Activated T-helper 1 cell treated with Interleukin-2 at 50 U/mL for 16 hours (primary cell): Measurements from ENCODE around the gene POLN.

Experiments used
- DNase-seq: peaks from one replicate; pipeline ENCODE4 v3.0.0-alpha.2; 2020; ENCODE audit warnings: low read depth

Gene POLN

GRCh38 chr4:2104556-2105345 is 137.2 kb downstream of the POLN start:
- DNase-seq: no peak

DNA sequence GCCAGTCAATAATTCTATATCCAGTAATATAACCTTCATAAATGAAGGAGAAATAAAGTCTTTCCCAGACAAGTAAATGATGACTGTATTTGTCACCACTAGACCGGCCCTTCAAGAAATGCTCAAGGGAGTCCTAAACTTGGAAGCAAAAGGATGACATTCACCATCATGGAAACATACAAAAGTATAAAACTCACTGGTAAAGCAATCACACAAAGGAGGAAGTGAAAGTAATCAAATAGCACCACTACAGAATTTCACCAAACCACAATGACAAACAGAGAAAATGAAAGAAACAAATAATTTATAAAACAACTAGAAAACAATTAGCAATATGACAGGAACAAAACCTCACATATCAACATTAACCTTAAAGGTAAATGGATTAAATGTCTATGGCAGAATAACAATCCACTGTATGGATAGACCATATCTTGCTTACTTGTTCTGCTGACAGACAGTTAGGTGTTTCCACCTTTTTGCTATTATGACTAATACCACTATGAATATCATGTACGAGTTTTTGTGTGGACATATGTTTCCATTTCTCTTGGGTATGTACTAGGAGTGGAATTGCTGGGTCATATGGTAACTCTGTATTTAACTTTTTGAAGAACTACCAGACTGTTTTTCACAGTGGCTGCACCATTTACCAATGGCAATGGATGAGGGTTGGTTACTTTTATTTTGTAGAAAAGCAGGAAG is 137.9 kb downstream of the POLN start:
- DNase-seq: no peak

GRCh38 chr4:2103127-2103842 is 138.6 kb downstream of the POLN start:
- no peak for DNase-seq

DNA sequence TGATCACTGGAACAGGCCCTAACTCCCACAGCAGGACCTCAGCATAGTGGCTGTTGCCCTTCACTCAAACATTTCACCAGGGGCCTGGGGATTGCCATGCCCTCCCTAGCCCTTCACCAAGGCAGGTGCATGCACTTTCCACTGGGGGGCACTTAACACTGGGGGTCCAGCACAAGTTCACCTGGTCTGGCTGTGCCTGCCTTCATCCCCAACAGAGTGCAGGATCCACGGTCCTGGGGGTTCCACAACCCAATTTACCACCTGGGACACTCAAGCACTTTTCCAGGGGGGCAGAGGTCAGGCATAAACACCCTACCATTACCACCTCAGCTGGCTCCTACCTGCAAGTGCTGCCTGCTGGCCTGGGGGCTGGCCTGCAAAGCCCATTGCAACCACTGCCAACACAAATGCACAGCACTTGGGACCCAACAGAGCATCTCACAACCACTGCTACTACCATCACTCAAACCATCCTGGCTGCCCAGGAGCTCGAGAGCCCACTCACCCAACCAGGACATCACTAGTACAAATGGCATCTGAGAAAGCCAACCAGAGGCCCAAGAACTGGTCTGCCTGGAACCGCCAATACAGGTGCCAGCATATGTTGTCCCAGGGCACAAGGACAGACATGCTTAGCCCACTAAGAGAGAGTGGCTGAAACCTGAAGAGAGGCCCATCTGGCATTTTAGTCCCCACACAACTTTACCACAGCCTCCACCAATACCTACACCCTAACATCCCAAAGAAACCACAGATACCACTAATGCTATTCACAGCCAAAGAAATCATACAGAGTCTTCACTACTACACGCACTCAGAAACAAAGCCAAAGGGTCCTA is 139.7 kb downstream of the POLN start:
- no peak for DNase-seq

DNA sequence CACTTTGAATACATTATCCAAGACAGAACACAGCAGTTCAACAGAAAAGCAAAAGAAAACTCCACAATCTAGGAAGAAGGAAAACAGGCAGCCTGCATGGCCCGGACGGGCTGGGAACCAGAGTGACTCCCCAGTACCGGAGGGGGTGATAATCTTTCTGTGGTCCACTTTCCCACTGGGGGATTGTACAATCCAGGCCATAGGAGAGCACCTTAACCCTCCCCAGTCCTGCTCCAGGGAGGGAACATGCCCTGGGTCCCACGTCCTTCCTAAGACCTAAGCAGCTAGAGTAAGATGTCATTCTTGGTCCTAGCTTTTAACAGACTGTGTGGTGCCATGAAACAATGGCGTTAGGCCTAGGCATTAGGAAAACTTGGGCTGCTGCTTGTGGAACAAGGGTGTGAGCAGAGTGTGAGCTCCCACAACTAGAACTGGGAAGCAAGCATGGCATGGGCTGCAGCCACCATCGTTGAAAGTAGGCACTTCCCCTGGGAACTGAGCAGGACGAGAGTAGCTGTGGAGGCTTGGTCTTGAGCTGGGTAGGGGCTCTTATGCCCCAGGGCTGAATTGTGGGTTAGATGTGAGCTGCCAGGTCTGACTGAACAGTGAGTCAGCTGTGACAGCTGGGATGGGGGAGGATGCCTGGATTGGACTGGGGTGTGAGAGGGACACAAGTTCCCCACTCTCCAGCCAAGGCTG is 140.4 kb downstream of the POLN start:
- DNase-seq: no peak

DNA sequence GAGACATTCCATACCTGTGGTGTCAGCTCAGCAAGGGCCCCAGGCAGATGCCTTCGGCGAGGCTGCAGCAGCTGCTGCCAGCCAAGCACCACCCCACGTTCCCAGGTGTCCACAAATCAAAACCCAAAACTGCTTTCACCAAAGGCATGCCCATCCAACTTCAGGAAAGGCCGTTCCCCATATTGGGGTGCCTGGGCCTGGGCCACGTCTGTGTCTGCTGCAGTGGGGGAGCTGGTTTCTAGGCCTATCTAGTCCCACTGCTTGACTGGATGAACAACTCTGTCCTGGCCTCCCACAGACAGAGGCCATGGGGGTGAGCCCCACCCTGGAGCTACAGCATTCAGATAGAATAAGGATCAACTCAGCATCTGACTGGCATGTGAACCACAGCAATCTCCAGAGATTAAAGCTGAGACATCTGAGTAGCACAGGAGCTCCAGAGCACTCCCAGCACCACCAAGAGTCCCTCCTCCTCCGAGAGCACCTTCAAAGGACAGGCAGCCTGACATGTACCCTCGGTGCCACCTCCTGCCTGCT is 145.8 kb downstream of the POLN start:
- DNase-seq: no peak

GRCh38 chr4:2095236-2096072 is 146.5 kb downstream of the POLN start:
- DNase-seq: no peak

DNA sequence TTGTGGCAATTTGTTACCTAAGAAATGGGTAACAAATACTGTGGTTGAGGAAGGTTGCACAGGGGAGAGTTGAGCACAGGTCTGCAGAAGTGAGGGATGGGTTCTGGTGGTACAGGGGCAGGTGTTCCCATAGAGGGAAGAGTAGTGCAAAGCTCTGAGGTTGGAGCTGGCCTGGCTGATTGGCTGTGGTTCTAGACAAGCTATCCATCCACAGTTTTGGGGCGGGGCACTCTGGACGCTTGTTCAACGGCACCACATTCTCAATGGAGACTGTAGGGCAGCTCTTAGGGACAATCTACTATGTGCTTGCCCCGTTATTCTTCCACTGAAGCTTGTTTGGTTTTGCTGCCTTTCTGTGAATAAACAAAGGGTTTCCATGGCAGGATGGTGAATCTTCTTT is 147.4 kb downstream of the POLN start:
- no peak for DNase-seq

DNA sequence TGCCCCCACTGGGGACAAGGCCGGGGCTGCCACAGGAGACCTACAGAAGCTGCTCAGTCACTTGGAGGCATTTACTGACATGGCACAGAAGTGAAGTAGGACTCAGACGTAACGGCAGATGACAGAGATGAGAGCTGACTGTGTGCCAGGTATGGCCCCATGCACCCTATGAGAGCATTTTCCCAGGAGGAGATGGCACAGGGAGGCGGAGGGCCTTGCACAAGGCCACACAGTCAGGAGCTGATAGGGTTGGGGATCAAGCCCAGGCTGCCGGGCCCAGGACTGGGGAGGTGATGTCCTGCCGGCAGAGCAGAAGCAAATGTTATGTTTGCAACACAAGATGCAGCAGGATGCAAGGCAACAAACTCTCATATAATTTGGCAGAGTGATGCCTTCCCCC is 148.7 kb downstream of the POLN start:
- DNase-seq: no peak

DNA sequence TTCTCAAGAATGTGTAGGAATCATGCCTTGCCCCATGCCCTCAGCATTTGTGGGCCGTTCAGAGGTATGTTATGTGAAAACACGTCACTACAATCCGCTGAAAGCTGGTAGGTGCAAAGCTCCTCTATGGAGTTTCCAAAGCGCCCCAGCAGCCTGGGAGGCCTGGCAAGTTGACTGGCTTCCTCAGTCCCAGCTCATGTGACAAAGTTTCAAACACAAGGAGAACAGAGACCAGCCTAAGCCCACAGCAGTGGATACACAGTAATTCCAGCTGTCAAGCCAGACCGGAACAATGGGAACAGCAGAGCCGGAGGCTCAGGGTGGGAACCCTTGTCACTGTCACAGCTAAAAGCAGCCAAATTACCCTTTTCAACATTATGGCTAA is 149.3 kb downstream of the POLN start:
- DNase-seq: no peak

DNA sequence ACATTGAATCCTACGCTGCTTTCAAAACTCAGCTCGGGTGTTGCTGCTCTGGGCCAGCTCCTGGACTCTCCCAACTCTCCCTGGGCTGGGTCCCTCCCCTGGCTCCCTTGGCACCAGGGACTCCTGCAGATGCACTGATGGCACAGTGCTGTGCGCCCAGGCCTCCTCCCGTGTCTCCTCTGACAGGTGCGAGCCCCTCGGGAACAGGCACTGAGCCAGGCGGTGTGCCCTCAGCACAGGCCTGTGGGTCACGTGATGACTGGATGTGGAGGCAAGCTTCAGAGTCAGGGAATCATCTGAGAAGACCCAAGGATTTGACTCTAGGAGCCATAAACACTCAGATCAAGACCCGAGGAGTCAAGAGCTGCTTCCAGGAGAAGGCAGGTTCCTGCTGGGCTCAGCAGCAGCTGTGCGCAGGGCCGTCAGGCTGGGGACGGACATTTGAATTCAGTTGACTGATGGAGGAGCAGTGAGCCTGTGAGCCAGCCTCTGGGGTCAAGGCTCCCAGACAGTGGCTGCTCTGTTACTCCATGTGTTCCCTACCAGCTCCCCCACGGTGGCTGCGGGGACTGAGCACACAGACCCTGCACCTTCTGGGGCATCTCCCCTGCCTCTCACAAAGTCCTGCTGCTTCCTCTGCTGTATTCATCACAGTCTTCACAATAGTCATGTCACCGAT is 149.8 kb downstream of the POLN start:
- no peak for DNase-seq

DNA sequence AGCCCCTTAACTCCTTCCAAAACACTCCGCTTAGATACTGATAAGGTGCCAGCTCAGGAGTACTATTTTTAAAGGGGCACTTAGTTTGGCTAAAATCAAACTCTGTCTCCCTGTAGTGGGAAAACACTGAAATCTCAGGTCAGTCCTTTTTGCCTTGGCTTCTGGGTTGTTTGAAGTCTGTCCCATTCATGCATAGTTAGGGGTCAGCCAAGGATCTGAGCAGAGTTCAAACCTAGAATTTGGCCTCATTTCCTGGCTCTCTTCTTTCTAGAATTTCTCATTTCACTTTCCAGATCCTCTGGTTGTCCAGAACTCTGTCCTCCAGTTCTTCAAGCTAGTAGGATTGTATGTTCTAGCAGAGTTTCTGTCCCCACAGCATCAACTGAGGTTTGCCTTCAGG is 151.3 kb downstream of the POLN start:
- no peak for DNase-seq

DNA sequence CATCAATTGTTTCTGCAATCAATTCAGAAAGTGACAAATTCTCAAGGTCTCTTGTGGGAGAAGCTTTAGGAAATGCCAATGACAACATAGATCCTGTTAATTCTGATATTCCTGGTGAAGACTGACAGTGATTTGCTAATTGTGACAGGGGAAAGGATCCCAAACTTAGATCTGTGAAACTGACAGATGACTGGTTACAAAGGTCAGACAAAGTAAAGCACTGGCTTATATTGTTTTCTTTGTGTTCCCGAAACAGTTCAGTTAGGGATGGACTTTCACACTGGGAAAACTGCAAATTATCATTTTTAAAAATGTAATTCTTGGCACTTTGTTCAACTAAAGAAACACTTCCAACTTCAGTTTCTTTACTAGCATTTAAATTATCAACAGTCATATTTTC is 152.7 kb downstream of the POLN start:
- DNase-seq: no peak

DNA sequence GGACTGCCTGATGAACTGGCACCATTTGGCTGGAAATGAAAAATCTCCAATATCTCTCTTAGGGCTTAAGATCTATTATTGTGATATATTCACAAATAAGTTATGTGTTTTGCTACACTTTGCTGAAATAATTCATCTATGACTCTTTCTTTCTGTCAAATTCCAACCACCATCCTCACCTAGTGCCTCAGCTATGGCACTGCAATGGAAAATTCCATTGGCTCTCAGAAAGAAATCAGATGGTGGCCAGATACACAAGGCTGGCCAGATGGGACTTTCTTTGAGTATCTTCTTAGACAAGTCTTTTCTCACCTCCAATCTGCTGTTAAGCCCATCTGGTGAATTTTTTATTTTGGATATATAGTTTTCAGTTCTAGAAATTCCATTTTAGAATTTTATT is 154.8 kb downstream of the POLN start:
- DNase-seq: no peak

DNA sequence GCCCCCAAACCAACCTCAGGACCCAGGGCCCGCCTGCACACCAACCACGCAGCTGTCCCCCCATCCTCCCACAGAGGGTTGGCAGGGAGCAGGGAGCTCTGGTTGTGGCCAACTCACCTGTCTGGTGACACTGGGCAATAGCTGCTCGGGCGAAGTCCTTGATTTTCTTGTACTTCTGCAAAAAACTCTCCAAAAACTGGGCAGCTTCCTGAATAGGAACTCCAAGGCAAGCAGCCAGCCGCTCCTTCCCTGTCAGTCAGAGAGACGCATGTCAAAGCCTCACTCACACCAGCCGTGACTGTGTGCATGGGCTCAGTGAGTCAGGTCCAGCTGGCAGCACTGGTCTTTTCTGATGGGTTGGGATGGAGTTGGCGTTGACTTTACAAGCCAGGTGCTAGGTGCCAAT is 156.4 kb downstream of the POLN start:
- no peak for DNase-seq

GRCh38 chr4:2084316-2084715 is 157.6 kb downstream of the POLN start:
- no peak for DNase-seq

DNA sequence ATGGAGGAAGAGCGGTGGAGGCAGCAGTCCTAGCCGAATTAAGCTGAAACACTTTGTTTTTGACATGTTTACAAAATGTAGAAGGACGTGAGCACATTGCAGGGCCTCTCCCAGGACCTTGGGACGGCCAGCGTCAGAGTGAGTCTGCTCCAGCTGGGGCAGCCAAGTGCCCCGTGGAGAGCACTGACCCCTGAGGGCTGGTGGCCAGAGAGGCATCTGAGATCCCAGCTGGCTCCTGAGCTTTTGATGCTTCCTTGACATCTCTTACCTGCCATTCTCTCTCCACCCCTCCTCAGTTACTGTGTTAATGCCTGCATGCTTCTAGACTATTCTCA is 158.1 kb downstream of the POLN start:
- DNase-seq: no peak

- no peak for DNase-seq
Observed at GRCh38 chr4:2083116-2083825, 158.7 kb downstream of the POLN start.

GRCh38 chr4:2082627-2083026 is 159.3 kb downstream of the POLN start:
- DNase-seq: no peak
